ENCODE results near the gene DLG4.

DLG4 gene

DNA sequence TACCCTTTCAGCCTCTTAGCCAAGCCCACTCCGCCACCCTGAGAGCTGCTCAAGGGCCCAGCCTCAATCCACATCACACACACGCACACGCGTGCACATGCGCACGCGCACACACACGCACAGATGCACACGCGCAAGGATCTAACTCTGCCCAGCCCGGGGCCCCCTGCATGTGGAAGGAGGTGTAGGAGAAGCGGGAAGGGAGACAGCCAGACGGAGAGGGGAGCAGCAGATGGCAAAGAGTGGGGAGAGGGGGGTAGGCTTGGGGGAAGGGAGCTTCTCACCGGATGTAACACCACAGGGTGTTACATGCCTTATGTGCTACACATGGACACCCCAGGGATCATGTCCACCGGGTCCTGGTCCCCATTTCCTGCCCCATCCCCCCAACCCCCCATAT lies 15.3 kb downstream of the DLG4 start:
- no peaks in the 10 kb centered on the region for H3F3A ChIP-seq (ENCODE audit: control insufficient read depth, insufficient read depth)
- TF ChIP-seq EZH2phosphoT487 (IDR thresholded peaks at IDR 0.05; ENCODE audit: borderline replicate concordance, low read length) = no peak
- TF ChIP-seq, protein P1, sequence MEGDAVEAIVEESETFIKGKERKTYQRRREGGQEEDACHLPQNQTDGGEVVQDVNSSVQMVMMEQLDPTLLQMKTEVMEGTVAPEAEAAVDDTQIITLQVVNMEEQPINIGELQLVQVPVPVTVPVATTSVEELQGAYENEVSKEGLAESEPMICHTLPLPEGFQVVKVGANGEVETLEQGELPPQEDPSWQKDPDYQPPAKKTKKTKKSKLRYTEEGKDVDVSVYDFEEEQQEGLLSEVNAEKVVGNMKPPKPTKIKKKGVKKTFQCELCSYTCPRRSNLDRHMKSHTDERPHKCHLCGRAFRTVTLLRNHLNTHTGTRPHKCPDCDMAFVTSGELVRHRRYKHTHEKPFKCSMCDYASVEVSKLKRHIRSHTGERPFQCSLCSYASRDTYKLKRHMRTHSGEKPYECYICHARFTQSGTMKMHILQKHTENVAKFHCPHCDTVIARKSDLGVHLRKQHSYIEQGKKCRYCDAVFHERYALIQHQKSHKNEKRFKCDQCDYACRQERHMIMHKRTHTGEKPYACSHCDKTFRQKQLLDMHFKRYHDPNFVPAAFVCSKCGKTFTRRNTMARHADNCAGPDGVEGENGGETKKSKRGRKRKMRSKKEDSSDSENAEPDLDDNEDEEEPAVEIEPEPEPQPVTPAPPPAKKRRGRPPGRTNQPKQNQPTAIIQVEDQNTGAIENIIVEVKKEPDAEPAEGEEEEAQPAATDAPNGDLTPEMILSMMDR (IDR thresholded peaks at IDR 0.05; ENCODE audit: low read depth, low read length, poor library complexity, severe bottlenecking) = no peak
- no peaks in the 10 kb centered on the region for H3K9me3 ChIP-seq (ENCODE audit: control insufficient read depth, insufficient read depth, low read length)
- H3K79me2 ChIP-seq (ENCODE audit: control insufficient read depth, low read length) = 0 out of 2 replicates have a peak, but pooled peaks cover 2% of the 10 kb centered on the region
- peak overlapping the region; percentile 91 for H3K4me2 ChIP-seq (ENCODE audit: low read length)
- no peaks in the 10 kb centered on the region for H4K20me1 ChIP-seq (ENCODE audit: control insufficient read depth, insufficient read depth, low read depth, low read length)
- peaks cover 21% of the 10 kb centered on the region for H3K4me1 ChIP-seq (ENCODE audit: control insufficient read depth, low read length)
- peak overlapping the region; percentile 69 for H3K27ac ChIP-seq (ENCODE audit: low read depth, low read length)
- no peaks in the 10 kb centered on the region for H3K27me3 ChIP-seq (ENCODE audit: control insufficient read depth, low read length)
- H3K4me3 ChIP-seq (ENCODE audit: low read length) = peak overlapping the region; percentile 82
- H3K9me2 ChIP-seq (replicated peaks; ENCODE audit: control insufficient read depth, low read length) = no peaks in the 10 kb centered on the region
- H3K36me3 ChIP-seq (ENCODE audit: control insufficient read depth, low read length) = peaks cover 16% of the 10 kb centered on the region

DNA sequence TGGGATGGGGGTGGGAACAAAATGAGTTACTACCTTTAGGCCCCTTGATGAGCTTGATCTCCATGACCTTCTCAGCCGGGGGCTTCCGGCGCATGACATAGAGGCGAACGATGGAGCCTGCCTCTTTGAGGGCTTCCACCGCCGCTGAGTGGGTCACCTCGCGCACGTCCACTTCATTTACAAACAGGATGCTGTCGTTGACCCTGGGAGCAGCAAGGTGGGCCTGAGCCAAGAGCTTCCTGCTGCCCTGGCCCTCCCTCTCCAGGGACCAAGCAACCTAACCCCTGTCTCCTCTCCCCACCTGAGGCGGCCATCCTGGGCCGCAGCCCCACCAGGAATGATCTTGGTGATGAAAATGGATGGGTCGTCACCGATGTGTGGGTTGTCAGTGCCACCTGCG lies 16.2 kb downstream of the DLG4 start:
- H3K27me3 ChIP-seq (ENCODE audit: control insufficient read depth, low read length) = no peaks in the 10 kb centered on the region
- H4K20me1 ChIP-seq (ENCODE audit: control insufficient read depth, insufficient read depth, low read depth, low read length) = no peaks in the 10 kb centered on the region
- H3K4me2 ChIP-seq (ENCODE audit: low read length) = no peak overlapping the region
- peaks cover 16% of the 10 kb centered on the region for H3K36me3 ChIP-seq (ENCODE audit: control insufficient read depth, low read length)
- TF ChIP-seq, protein P1 (IDR thresholded peaks at IDR 0.05; ENCODE audit: low read depth, low read length, poor library complexity, severe bottlenecking) = no peak
- TF ChIP-seq EZH2phosphoT487 (IDR thresholded peaks at IDR 0.05; ENCODE audit: borderline replicate concordance, low read length) = no peak
- H3K9me2 ChIP-seq (replicated peaks; ENCODE audit: control insufficient read depth, low read length) = no peaks in the 10 kb centered on the region
- no peaks in the 10 kb centered on the region for H3F3A ChIP-seq (ENCODE audit: control insufficient read depth, insufficient read depth)
- H3K79me2 ChIP-seq (ENCODE audit: control insufficient read depth, low read length) = no peaks in the 10 kb centered on the region
- no peaks in the 10 kb centered on the region for H3K9me3 ChIP-seq (ENCODE audit: control insufficient read depth, insufficient read depth, low read length)
- peaks cover 21% of the 10 kb centered on the region for H3K4me1 ChIP-seq (ENCODE audit: control insufficient read depth, low read length)
- no peak overlapping the region for H3K4me3 ChIP-seq (ENCODE audit: low read length)
- H3K27ac ChIP-seq (ENCODE audit: low read depth, low read length) = no peak overlapping the region

DNA sequence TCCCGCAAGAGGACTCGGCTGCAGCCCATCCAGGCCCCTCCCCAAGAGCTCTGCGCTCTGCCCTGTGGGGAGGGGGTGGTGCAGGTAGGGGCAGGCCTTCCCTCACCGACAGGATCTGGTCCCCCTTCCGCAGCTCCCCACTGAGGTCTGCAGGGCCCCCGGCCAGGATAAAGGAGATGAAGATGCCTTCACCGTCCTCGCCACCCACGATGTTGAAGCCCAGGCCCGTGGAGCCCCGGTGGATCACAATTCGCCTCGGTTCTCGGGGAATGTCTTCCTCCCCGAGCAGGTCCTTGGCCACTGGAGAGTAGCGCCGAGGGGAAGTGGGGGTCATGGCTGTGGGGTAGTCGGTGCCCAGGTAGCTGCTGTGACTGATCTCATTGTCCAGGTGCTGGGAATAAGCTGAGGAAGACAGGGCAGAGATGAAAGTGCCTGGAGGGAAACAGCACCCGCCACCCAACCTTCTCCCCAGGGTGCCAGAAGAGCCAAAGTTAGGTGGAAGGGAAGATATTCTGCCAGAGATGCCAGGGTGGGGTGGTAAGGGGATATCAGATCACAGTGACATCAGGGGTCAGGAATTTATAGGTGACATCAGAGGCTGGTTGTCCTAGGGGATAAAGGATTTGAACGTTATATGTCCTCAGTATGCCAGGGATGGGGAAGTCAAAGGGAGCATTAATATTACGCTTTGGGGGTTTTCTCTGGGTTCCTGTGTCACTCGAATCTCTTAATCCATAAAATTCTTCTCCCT lies 22.8 kb downstream of the DLG4 start:
- Histone ChIP-seq H3K4me3 (ENCODE audit: low read length) (no peak overlapping the region), H3K27me3 (ENCODE audit: control insufficient read depth, low read length) (no peaks in the 10 kb centered on the region), H3F3A (ENCODE audit: control insufficient read depth, insufficient read depth) (no peaks in the 10 kb centered on the region), H3K9me2 (replicated peaks; ENCODE audit: control insufficient read depth, low read length) (no peaks in the 10 kb centered on the region), H4K20me1 (ENCODE audit: control insufficient read depth, insufficient read depth, low read depth, low read length) (no peaks in the 10 kb centered on the region), H3K27ac (ENCODE audit: low read depth, low read length) (no peak overlapping the region), H3K4me2 (ENCODE audit: low read length) (no peak overlapping the region), H3K9me3 (ENCODE audit: control insufficient read depth, insufficient read depth, low read length) (no peaks in the 10 kb centered on the region), H3K36me3 (ENCODE audit: control insufficient read depth, low read length) (no peaks in the 10 kb centered on the region; the same call in 1 of the 2 replicates), H3K79me2 (ENCODE audit: control insufficient read depth, low read length) (no peaks in the 10 kb centered on the region), H3K4me1 (ENCODE audit: control insufficient read depth, low read length) (no peaks in the 10 kb centered on the region)
- TF ChIP-seq, protein P1 (IDR thresholded peaks at IDR 0.05; ENCODE audit: low read depth, low read length, poor library complexity, severe bottlenecking) = no peak
- TF ChIP-seq EZH2phosphoT487 (IDR thresholded peaks at IDR 0.05; ENCODE audit: borderline replicate concordance, low read length) = no peak

All from DOHH2 (cell line).